Mucosa of descending colon (tissue), 3 donors: Measurements from ENCODE around the gene TSHZ3. TPM values are rescaled to one million over a fixed set of nuclear protein-coding genes. Genes with fewer than 3 reads are reported as not detected.

Experiments used
- ATAC-seq: fragments of 200-7000 bp; cut with Tn5 transposase; one replicate; pipeline ENCODE4 v1.9.1; 2020; ENCODE audit warnings: mild to moderate bottlenecking, moderate library complexity
- DNase-seq, 3 donors: peaks; one replicate each; pipeline ENCODE4 v3.0.0-alpha.2; 2020
- H3K36me3 ChIP-seq: fragments of 200-600 bp; one replicate; pipeline ENCODE4 v1.8.0; 2021; ENCODE audit warnings: low read depth, mild to moderate bottlenecking
- H3K4me1 ChIP-seq: fragments of 200-600 bp; one replicate; pipeline ENCODE4 v1.8.0; 2021; ENCODE audit warnings: low read depth, mild to moderate bottlenecking
- H3K4me3 ChIP-seq: fragments of 200-600 bp; one replicate; pipeline ENCODE4 v1.8.0; 2021; ENCODE audit warnings: mild to moderate bottlenecking
- H3K9me3 ChIP-seq: fragments of 200-600 bp; one replicate; pipeline ENCODE4 v1.8.0; 2021; ENCODE audit warnings: mild to moderate bottlenecking
- CTCF ChIP-seq: fragments of 200-600 bp; IDR thresholded peaks from one replicate; pipeline ENCODE4 v1.8.0; 2022; ENCODE audit warnings: antibody characterized with exemption, mild to moderate bottlenecking
- intact Hi-C, 2 donors: fragments of 100-400 bp; cut with DNase I in 1 of 2; cut with micrococcal nuclease in 1 of 2; formaldehyde crosslinking; loops; one replicate each; pipeline versions ENCODE4 v1.11.0 to v1.11.1; 2022; cut with DNase I, micrococcal nuclease
- total RNA-seq, 3 donors: library from RNA; stranded (reverse); fragmentation: NEBNext Ultra II Directional in 2 of 3; extraction: Animal tissue kit (Norgen Biotek cat#: 25700) in 2 of 3; gene quantifications; one replicate each; pipeline versions ENCODE4 v1.2.1 to v1.2.4, GENCODE V29; 2021 to 2023
- donor health status: DM: no; HTN: no; CAD: no; lungs with moderate emphysema.
- donor health status: DM: no; HTN: no; CAD: no.
- donor health status: DM: no; HTN: yes; CAD: no.

TSHZ3 gene
- total RNA-seq, 3 donors from 2014 or later: 1.6 to 32.1 (median 5.2) TPM

GRCh38 chr19:31258211-31259052 is 90.8 kb downstream of the TSHZ3 start:
- Histone ChIP-seq H3K9me3 (no peaks in the 10 kb centered on the region), H3K36me3 (no peaks in the 10 kb centered on the region), H3K4me1 (no peaks in the 10 kb centered on the region), H3K4me3 (no peak overlapping the region)
- no peak for DNase-seq
- no peak for TF ChIP-seq CTCF
- ATAC-seq: no peak
- intact Hi-C loops: no loop called here

GRCh38 chr19:31257426-31258130 is 91.7 kb downstream of the TSHZ3 start:
- no peak for TF ChIP-seq CTCF
- no peaks in the 10 kb centered on the region for H3K36me3 ChIP-seq
- H3K9me3 ChIP-seq: no peaks in the 10 kb centered on the region
- intact Hi-C loops: no loop called here
- no peak for ATAC-seq
- no peaks in the 10 kb centered on the region for H3K4me1 ChIP-seq
- DNase-seq: no peak
- no peak overlapping the region for H3K4me3 ChIP-seq

- Histone ChIP-seq H3K36me3 (no peaks in the 10 kb centered on the region), H3K4me1 (no peaks in the 10 kb centered on the region), H3K4me3 (no peak overlapping the region), H3K9me3 (no peaks in the 10 kb centered on the region)
- intact Hi-C loops: no loop called here
- TF ChIP-seq CTCF: no peak
- DNase-seq: no peak
- ATAC-seq: no peak
Observed at GRCh38 chr19:31257025-31257424, 92.2 kb downstream of the TSHZ3 start.

GRCh38 chr19:31256593-31256960 is 92.7 kb downstream of the TSHZ3 start:
- no peak for TF ChIP-seq CTCF
- H3K9me3 ChIP-seq: no peaks in the 10 kb centered on the region
- intact Hi-C loops: no loop called here
- no peak overlapping the region for H3K4me3 ChIP-seq
- no peak for DNase-seq
- H3K36me3 ChIP-seq: no peaks in the 10 kb centered on the region
- no peaks in the 10 kb centered on the region for H3K4me1 ChIP-seq
- ATAC-seq: no peak

GRCh38 chr19:31255831-31256592 is 93.2 kb downstream of the TSHZ3 start:
- no peak overlapping the region for H3K4me3 ChIP-seq
- DNase-seq (no peak), ATAC-seq (no peak)
- no peaks in the 10 kb centered on the region for H3K9me3 ChIP-seq
- no peak for TF ChIP-seq CTCF
- intact Hi-C loops: no loop called here
- no peaks in the 10 kb centered on the region for H3K36me3 ChIP-seq
- H3K4me1 ChIP-seq: no peaks in the 10 kb centered on the region
